Posterior cingulate gyrus (tissue), 11 donors: Measurements from ENCODE around the gene ABL1.

Experiments
- DNase-seq, 10 donors: peaks; one replicate each; pipeline versions ENCODE4 v3.0.0 to v3.0.0-alpha.2; 2020 to 2021; ENCODE audit warnings: mixed read lengths in 3 of 10
- intact Hi-C: fragments of 100-400 bp; cut with DNase I; formaldehyde crosslinking; loops from one replicate; pipeline ENCODE4 v1.15.1; 2023

The ABL1 gene

DNA sequence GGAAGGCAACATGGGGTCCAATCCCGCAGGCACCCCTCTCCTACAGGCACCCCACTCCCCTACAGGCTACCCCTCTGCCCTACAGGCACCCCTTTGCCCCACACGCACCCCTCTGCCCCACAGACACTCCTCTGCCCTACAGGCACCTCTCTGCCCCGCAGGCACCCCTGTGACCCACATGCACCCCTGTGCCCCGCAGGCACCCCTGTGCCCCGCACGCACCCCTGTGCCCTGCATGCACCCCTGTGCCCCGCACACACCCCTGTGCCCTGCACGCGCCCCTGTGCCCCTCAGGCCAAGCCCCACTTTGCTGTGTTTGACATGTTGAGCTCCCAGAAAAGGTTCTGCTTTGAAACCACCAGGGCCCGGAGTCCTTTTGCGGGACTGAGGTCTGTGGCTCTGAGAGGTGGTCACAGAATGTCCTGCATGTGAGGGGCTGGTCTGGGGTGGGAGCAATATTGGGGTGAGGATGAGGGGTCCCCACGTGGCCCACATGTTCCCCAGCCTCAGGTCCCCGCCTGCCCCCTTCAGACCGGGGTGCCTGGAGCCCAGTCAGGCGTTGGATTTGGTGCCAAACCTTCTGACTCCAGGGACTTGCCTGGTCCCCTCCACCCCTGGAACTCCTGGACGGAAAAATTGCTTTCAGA lies 62.2 kb downstream of the ABL1 start:
- no peak for DNase-seq
- intact Hi-C loops, result no loop called here

DNA sequence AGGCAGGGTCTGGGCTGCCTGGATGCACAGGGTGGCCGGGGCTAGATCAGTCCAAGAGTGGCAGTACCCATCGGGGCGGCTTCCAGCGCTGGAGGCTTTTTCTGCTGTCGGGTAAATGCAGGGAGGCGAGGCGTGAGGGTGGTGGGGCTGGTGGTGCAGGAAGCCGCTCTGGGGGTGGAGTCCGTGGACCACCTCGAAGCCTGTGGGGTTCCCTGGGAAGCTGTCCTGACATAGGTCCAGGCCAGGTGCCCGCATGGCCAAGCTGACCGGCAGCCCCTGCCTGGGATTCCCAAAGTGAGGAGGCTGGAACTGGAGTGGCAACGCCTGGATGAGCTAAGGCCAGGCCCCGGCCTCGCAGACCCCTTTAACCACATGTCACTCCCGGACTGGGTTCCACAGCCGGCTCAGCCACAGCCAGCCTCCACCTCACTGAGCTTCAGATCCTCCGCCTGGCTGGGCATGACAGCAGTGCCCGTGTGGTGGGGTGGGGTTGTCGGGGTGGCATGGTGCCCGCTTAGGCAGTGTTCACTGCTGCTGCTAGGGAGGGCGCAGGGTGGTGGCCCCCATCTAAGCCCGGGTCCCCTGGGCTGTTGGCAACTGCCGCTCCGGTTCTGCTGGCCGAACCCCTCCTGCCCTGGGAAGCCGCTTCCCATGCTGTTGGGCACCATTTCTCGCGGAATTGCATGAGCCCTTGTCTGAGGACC lies 62.9 kb downstream of the ABL1 start:
- intact Hi-C loops, result no loop called here
- no peak for DNase-seq

DNA sequence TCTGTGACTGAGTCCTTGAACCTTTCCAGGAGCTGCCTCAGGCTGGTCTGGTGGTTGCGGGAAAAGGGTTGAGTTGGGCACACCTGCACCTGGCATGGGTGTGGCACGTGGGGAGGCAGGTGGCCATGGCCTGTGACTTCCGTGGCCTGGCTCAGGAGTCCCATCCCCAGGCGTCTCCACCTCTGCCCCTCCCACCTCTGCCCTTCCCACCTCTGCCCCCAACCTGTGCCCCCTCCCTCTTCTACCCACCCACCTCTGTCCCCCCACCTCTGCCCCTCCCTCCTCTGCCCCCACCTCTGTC lies 63.4 kb downstream of the ABL1 start:
- intact Hi-C loops, result no loop called here
- no peak for DNase-seq

DNA sequence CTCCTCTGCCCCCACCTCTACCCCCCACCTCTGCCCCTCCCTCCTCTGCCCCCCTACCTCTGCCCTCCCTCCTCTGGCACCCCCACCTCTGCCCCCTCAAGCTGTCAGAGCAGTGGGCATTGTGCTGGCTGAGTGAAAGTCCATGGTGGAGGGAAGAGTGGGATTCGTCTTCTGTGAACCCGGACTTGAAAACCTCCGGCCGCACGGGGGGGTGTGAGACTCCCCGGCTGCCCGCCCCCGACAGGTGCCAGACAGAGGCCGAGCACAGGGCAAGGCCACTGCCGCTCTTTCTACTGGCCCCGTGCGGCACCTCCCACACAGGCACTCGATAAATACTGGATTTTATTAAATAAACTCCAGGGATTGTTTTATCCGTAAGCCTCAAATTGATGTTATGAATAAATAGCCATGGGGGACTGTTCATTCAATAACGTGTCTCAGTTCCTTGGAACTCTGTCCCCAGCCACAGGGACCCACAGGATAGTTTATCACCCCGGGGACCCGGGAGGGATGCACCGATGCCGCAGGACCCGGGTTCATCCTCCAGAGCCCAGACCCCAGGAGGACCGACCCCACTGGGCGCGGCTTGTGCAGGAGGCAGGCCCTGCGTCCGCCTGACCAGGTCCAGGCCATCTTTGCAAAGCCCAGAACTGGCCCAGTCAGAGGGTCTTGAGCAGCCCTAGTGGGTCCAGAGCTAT lies 64.1 kb downstream of the ABL1 start:
- no peak for DNase-seq
- intact Hi-C loops, result no loop called here

DNA sequence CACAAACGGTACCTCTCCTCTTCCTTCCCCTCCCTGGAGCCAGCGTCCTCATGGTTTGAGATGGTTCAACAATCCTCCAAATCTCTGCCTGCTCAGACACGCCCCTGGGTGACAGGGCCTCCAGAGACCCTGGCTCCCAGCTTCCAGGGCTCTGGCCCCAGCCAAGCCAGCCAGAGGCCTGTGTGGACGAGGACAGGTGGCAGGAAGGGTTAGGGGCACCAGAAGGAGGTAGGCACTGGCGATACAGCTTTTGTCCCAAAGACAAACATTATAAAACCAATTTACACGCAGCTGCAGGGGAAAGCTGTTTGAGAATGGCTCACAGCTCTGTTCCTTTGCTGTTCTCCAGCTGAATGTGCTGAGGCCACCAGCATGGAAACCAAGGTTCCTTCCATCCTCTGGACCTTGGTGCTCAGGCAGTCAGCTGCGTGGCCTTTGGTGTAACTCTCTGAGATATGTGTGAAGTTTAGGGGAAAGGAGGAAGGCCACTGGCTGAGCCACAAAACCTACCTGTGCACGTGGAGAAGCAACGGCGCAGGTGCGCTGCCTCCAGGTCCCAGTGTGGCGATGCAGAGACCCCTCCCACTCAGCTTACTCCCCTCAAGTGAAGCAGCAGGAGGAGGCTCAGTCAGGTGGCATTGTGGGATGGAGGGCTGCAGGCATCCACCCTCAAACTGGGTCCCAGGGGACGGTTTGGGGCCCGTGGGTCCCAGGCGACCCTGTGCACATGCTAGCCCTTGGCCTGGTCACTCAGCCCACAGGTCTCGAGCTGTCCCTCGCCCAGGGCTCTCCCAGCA lies 65.8 kb downstream of the ABL1 start:
- no peak for DNase-seq
- intact Hi-C loops, result no loop called here

DNA sequence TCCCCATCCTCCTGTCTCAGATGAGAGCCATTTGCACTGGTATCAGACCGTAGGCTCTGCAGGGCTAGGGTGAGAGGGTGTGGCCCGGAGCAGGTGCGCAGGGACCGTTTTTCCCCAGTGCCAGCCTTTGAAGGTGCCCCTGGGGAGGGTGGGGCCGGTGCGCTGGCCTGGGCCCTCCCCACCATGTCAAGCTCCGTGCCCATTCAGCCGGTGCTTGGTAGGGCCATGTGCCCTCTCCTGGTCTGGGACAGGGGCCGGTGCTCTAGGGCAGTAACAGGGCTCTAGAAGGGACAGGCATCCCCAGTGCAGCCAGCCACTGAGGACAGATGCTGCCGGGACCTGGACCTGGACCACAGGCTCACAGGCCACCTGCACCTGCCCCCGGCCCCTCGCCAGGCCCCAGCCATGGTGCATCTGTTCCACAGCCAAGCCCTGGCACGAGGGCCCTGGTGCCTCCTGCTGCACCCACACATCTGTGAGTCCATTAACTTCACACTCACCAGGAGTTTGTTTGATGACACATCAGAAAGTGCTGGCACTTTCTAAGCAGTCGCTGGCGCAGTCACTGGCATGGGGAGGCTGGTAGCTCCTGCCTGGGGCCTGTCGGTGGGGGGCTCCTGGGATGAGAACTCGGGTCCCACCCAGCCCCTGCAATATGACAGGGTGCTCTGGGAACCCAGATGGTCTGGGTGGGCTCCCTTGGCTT lies 66.6 kb downstream of the ABL1 start:
- intact Hi-C loops, result no loop called here
- no peak for DNase-seq

DNA sequence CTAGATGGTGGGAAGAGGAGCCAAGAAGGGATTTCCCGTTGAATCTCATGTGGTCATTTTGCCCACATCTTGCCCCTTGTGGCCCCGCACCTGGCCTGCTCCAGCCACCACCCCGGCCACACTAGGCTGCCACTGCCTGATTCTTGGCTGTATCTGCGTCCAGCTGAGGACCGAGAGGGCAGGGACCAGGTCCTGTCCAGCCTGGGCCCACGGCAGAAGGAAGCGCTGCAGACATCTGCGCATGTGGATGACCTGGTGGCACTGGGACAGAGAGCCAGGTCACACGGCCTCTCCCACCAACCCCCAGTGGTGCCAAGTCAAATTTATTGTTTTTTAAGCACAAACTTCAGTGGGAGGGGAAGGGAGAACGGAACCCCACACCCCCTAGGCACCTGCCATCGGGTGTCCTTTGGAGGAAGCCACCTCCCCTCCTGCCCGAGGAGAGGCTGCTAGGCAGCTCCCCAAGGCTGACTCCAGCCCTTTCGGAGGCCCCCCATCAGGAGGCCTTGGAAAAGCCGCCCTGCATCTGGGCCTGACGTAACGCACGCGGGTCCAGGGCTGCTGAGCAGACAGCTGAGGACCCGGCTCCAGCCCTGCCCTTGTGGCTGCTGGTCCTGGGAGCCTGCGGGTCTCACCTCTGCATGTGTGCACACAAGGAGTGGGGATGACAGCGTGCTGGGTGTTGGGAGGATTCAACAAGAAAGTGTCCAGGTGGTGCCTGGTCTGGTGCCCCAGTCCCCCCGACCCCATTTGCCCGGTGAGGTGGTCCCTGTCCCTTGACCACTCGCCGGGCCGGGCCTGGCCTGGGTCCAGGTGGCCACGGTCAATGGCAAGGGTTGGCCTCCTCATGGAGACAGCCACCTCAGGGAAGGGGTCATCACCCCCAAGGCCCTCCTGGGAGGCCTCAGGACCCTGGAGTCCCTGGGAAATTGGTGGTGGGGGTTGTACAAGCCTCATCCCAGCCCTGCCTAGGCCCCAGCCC lies 67.4 kb downstream of the ABL1 start:
- intact Hi-C loops, result no loop called here
- no peak for DNase-seq

DNA sequence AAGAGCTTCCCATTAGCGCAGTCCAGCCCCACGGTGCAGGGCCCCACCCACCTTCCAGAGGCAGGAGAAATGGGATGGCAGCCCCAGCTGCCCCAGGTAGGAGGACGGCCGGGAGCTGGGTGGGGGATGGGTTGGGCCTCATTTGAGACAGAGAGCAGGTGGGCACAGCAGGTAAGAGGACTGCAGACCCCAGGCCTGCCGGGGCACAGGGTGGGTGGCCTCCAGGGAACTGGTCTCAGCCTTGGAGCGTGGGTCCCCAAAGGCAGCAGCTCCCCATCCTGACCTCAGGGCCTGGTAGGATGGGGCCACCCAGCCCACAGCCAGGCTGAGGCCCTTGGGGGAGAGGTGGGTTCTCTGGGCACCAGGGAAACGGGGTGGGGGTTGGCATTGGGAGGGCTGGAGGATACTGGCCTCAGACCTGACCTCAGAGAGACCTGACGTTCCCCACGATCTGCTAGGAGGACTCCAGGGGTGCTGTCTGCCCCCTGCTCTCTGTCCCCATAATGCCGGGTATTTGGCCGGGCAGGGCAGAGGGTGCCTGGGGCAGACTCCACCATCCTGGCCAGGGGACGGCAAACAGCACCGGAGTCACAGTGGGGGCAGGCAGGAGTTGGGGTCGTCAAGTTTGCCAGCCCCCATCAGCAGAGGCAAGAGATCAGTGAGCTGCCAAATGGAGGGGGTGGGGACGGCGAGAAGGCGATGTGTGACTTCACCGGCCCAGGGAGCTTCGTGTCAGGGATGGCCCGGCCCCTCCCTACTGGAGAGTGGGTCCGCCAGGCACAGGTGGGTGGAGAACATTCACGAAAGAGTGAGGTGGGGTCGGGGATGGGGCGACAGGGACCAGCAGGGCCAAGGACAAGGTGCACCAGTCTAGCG lies 68.4 kb downstream of the ABL1 start:
- no peak for DNase-seq
- intact Hi-C loops, result no loop called here

DNA sequence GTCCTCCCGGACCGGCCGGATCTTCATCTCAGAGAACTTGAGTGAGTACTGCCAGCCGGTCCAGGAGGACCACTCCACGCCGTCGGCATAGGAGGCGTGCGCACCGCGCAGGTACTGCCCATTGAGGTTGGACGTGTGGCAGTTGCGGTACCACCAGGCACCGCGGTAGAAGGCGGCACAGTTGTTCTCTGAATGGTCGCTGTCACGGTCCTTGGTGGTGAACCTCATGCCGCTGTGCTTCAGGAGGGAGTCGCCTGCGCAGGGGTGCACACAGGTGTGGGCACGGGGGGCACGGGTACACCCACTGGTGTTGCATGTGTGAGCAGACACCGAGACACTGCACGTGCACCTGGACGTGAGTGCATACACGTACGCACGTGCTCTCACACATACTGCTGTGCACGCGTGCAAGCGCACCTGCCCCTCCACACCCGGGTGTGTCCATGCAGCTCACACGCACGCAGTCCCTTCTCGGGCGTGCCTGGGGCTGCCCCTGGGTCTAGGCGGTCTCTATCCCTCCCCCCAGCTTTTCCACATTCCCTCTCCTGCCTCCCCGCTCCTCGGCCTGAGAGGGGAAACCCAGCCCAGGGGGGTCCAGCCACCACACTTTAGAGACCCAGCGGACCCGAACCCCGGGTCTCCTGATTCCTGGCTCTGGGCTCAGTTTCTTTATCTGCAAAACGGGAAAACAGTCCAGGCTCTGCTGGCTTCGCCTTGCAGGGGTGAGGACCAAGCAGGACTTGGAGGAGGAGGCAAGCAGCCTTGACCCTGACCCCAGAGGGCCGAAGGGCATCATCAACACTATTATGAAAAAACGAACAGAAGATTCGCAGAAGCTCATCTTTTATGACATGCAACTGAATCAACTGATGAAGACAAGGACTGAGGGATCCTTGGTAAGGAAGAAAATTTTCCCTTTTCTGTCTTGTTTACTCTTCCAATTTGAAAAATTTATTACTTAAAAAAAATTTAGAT lies 69.3 kb downstream of the ABL1 start:
- DNase-seq, result no peak

DNA sequence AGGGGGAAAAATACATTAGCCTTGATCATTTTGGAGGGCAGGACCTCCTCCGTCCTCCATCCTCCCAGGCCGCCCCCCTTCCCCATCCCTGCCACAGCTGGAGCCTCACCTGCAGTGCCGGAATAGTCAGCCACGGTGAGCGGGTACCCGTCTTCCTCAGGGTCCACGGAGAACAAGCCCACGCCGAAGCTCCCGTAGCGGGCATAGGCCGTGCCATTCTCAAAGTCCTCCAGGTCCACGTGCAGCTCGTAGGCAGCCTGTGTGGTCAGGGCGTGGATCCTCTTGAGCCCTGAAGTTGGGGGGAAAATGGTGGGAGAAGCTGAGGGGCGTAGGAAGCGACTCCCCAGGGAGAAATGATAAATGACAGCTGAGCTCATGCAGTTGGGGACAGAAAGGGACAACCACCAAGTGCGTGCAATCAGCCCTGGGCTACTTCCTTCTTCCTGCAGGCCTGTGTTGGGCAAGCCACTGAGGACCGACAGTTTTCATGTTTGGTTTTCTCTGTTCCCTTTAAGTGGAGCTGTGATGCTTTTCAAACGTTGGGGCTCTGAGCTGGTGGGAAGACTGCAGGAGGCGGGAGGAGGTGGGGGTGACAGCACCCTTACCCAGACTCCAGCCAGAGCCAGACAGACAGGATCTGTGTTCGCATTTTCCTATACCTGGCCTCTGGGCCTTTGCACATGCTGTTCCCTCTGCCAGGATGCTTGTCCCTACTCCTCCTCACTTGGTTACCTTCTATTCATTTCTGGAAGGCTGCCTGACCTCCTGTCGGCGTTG lies 70.3 kb downstream of the ABL1 start:
- intact Hi-C loops, result no loop called here

More for the DNA sequence above, 69.3 kb downstream of the ABL1 start:
- intact Hi-C loops, result no loop called here

DNA sequence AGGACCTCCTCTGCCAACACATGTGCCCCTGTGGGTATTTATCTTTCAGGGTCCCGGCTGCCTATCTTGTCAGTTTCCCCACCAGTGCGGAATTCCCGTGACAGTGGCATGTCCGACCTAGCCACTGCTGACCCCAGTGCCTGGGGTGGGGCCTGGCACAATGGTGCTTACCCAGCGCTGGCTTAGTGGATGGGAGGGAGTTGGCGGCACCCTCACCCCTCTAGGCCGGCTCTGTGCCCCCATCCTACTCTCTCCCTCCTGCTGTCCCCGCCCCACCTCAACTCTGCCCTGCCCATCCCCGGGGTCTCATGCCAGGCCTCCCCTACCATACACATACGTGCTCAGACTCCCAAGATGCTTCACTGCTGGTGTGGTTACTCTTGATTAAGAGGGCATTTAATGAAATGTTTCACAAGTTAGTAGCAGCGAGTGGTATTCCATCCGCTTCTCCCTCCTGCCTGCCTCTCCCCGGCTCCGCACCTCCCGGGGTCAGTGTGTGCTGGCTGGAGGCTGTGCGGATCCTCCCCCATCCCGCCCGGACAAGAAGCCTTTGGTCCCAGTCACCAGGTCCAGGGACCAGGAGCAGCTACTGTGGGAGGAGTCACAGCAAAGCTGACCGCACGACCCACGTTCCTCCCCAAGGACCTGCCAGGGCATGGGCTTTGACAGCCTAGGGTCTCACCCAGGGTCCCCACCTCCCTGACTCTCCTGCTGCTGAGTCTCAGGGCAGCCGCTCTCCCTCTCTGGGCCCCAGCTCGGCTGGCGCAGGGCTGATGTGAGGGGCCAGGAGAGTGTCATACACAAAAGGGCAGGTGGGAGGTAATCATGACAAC lies 71.1 kb downstream of the ABL1 start:
- no peak for DNase-seq
- intact Hi-C loops, result no loop called here

More for the DNA sequence above, 70.3 kb downstream of the ABL1 start:
- DNase-seq, result no peak

DNA sequence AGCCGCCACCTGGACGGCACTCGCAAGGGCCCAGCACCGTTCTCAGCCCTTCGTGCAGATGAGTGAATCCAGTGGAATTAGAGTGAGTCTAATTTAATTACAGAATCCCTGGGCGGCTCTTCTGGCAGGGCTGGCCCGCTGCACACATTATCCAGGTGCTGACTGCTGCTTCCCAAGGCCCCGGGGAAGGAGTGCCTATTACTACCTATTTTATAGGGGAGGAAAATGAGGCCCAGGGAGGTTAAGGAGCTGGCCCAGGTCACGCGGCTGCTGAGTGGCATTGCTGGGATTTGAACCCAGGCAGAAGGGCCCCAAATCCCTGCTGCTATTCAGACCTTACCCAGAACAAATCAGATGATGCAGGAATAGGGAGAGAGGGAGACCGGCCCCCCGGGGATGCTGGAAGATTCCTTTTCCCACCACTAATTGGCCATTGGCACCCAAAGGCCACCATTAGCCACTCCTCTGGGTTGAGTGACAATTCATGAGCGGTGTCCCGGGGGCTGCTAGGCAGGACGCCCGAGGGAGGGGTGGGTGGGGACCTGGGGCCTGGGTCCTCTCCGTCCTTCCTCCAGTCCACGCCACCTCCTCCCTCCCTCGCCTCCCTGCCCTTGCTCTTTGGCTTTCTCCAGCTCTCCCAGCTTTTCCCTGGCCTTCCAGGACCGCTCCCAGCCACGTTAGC lies 71.8 kb downstream of the ABL1 start:
- intact Hi-C loops, result no loop called here
- DNase-seq, result no peak

DNA sequence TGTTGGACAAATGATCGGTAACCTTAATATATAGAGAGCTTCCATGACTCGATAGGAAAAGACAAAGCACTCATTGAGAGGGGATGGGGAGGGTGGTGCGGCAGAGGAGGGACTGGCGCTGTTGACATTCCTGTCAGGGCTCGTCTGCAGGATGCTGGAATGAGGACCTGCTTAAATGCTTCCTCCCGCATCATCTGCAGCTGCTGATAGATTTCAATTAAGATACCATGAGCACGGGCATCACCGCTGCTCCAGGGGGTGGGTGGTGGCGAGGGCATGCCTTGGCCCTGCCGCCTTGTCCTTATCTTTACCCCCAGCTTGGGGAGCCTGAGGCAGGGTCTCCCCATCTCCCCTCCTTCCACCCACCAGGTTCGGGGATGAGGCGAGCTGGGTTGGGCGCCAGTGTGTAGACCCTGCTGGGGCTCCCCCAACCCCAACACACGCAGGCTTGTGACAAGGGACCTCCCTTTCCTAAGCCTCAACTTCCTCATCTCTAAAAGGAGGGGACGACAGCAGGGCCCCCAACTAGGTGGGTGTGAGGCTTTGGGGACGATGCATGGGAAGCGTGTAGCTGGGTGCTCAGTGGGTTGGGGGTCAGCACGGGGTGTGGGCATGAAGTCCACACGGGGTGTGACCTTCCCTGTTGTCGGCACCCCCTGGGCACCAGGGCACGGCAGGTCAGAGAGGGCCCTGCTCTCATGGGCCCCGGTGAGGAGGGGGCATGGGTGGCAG lies 73.3 kb downstream of the ABL1 start:
- no peak for DNase-seq
- intact Hi-C loops, result no loop called here

DNA sequence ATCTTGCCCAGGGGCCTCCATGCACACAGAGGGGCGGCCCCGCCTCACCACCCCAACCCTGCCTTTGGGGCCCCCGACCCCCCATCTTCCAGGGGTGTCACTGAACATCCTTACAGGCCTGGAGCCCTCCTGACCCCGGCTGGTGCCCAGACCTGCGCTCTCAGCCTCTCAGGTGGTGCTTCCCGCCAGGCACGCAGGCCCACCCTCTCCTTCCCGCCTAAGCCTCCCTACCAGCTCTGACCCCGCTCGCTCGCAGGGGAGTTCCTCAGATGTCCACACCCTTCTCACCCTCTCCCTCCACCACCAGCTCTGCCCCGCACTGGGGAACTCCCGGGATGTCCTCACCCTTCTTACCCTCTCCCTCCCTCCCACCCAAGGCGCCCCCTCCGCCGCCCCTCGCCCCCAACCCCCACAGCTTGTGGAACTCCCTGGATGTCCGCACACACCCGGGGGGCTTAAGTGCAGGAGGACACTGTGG lies 73.9 kb downstream of the ABL1 start:
- no peak for DNase-seq
- intact Hi-C loops, result no loop called here
